ENCODE measurements around the gene HCN1.

DNA sequence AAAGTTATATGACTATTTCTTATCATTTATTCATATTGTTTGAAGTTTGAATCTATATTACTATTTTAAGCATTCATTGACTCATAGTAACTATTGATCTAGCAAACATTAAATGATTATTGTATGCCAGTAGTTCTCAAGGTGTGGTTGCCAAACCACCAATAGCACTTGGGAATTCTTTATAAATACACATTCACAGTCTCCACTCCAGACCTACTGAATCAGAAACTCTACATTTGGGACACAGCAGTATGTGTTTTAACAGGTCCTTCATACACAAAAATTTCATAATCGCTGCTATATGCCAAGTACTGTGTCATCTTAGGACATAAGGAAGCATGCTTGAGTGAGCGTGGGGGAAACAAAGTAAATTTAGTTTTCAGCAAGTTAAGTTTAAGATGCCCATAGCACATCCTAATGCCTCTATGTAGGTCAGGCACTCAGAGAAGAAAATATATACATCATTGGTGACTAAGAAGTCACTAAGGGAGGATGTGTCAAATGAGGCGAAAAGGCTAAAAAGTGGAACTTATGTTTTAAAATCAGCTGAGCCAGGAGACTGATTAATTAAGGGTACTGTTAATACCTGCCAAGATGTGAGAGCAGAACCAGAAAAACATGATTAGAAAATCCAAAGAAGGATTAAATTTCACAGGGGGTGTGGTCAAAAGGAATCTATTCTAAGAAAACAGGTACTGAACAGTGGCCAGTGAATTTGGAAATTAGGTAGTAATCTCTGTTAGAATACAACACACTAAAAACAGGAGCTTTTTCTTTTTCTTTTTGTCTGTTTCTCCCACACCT lies 340.8 kb downstream of the HCN1 start:
- TF ChIP-seq GATA2 (IDR thresholded peaks at IDR 0.05; ENCODE audit: low read depth, low read length) (no peak), GATA3 (IDR thresholded peaks at IDR 0.05; ENCODE audit: low read depth, low read length) (no peak)

All from SH-SY5Y (cell line).